GM23338 (cell line): ENCODE results near the gene EIF5A2. TPM values are rescaled to one million over a fixed set of nuclear protein-coding genes. Genes with fewer than 3 reads are reported as not detected.

ENCODE experiments used
- ATAC-seq: fragments of 200-7000 bp; cut with Tn5 transposase; 3 replicates; pipeline ENCODE4 v1.9.1; 2020
- DNase-seq: peaks from one replicate; pipeline ENCODE4 v3.0.0-alpha.2; 2015; ENCODE audit warnings: low spot score
- H2AFZ ChIP-seq: fragments of 200-600 bp; sonication (generic); 2 replicates; pipeline ENCODE4 v1.8.0; 2016; ENCODE audit warnings: antibody characterized with exemption, mild to moderate bottlenecking, moderate library complexity
- H3F3A ChIP-seq: fragments of 200-600 bp; sonication (generic); replicated peaks from 2 replicates; pipeline ENCODE4 v1.8.0; 2017; ENCODE audit warnings: antibody characterized with exemption, mixed run types, low read depth
- H3K27ac ChIP-seq: fragments of 200-600 bp; sonication (generic); 2 replicates; pipeline ENCODE4 v1.6.1; 2016; ENCODE audit warnings: low read depth
- H3K27me3 ChIP-seq: fragments of 200-600 bp; sonication (generic); 2 replicates; pipeline ENCODE4 v1.8.0; 2016; ENCODE audit warnings: mild to moderate bottlenecking, mixed run types, moderate library complexity; ENCODE audit not compliant: insufficient read depth
- H3K36me3 ChIP-seq: fragments of 200-600 bp; sonication (generic); 2 replicates; pipeline ENCODE4 v1.8.0; 2016; ENCODE audit warnings: mild to moderate bottlenecking; ENCODE audit not compliant: insufficient read depth
- H3K4me1 ChIP-seq: fragments of 200-600 bp; sonication (generic); 2 replicates; pipeline ENCODE4 v1.8.0; 2016; ENCODE audit warnings: mild to moderate bottlenecking, moderate library complexity; ENCODE audit not compliant: insufficient read depth
- H3K4me2 ChIP-seq: fragments of 200-600 bp; sonication (generic); 2 replicates; pipeline ENCODE4 v1.7.1; 2017; ENCODE audit warnings: mixed run types
- H3K4me3 ChIP-seq: fragments of 200-600 bp; sonication (generic); 2 replicates; pipeline ENCODE4 v1.6.1; 2016; ENCODE audit warnings: mixed run types
- H3K79me2 ChIP-seq: fragments of 200-600 bp; sonication (generic); replicated peaks from 2 replicates; pipeline ENCODE4 v1.8.0; 2017; ENCODE audit warnings: mild to moderate bottlenecking; ENCODE audit not compliant: insufficient read depth
- H3K9me2 ChIP-seq: fragments of 200-600 bp; sonication (generic); 2 replicates; pipeline ENCODE4 v1.8.0; 2017; ENCODE audit not compliant: insufficient read depth
- H4K20me1 ChIP-seq: fragments of 200-600 bp; sonication (generic); replicated peaks from 2 replicates; pipeline ENCODE4 v1.8.0; 2017; ENCODE audit warnings: mild to moderate bottlenecking; ENCODE audit not compliant: insufficient read depth
- H3K27ac Mint-ChIP-seq: 2 replicates; pipeline ENCODE4 v1.8.0; 2020; ENCODE audit warnings: inconsistent platforms, mild to moderate bottlenecking, moderate library complexity, mixed read lengths
- H3K27me3 Mint-ChIP-seq: 3 replicates; pipeline ENCODE4 v1.8.0; 2022; ENCODE audit warnings: low read depth, mild to moderate bottlenecking, moderate library complexity, mixed read lengths, inconsistent platforms; ENCODE audit not compliant: insufficient read depth, poor library complexity
- H3K36me3 Mint-ChIP-seq: 3 replicates; pipeline ENCODE4 v1.8.0; 2021; ENCODE audit warnings: low read depth, mild to moderate bottlenecking, inconsistent platforms, moderate library complexity, mixed read lengths
- H3K4me1 Mint-ChIP-seq: 3 replicates; pipeline ENCODE4 v1.8.0; 2020; ENCODE audit warnings: mild to moderate bottlenecking, inconsistent platforms, mixed read lengths
- H3K4me3 Mint-ChIP-seq: 3 replicates; pipeline ENCODE4 v1.8.0; 2021; ENCODE audit warnings: moderate library complexity, mild to moderate bottlenecking, inconsistent platforms, mixed read lengths
- H3K9me3 Mint-ChIP-seq: 3 replicates; pipeline ENCODE4 v1.8.0; 2020; ENCODE audit warnings: moderate library complexity, mild to moderate bottlenecking, inconsistent platforms, mixed read lengths
- CREB1 ChIP-seq: fragments of 250-450 bp; sonication (Bioruptor Pico); IDR thresholded peaks from 2 replicates; pipeline ENCODE4 v1.5.0; 2020; ENCODE audit warnings: low read depth, mild to moderate bottlenecking, moderate library complexity
- CTCF ChIP-seq, 2 experiments: fragments of 200-600 bp in 1 of 2; sonication (generic) in 1 of 2; conservative IDR thresholded peaks; 2 replicates each; pipeline versions ENCODE4 v1.5.1 to v1.6.1; 2016 to 2017; ENCODE audit warnings: antibody characterized with exemption in 2 of 2, low read depth in 2 of 2, mild to moderate bottlenecking in 2 of 2, moderate library complexity in 1 of 2
- ETS1 ChIP-seq: IDR thresholded peaks from 2 replicates; pipeline ENCODE4 v1.6.1; 2016; ENCODE audit warnings: antibody characterized with exemption
- EZH2 ChIP-seq: fragments of 200-600 bp; sonication (generic); IDR thresholded peaks from one replicate; pipeline ENCODE4 v1.8.0; 2017; ENCODE audit warnings: antibody characterized with exemption, mild to moderate bottlenecking, low read depth; ENCODE audit not compliant: unreplicated experiment
- EZH2phosphoT487 ChIP-seq: fragments of 200-600 bp; sonication (generic); IDR thresholded peaks from one replicate; pipeline ENCODE4 v1.8.1; 2018; ENCODE audit warnings: antibody characterized with exemption; ENCODE audit not compliant: unreplicated experiment
- JUNB ChIP-seq: IDR thresholded peaks from one replicate; pipeline ENCODE4 v1.6.1; 2016; ENCODE audit warnings: antibody characterized with exemption; ENCODE audit not compliant: unreplicated experiment
- NANOG ChIP-seq: IDR thresholded peaks from 2 replicates; pipeline ENCODE4 v1.6.1; 2016; ENCODE audit warnings: antibody characterized with exemption, borderline replicate concordance
- POLR2AphosphoS5 ChIP-seq: IDR thresholded peaks from 2 replicates; pipeline ENCODE4 v1.6.1; 2016; ENCODE audit warnings: antibody characterized with exemption, low read depth
- STAT1 ChIP-seq: IDR thresholded peaks from one replicate; pipeline ENCODE4 v1.6.1; 2016; ENCODE audit warnings: antibody characterized with exemption; ENCODE audit not compliant: unreplicated experiment
- ZNF114 ChIP-seq: fragments of 250-450 bp; sonication (Bioruptor Pico); IDR thresholded peaks from 2 replicates; pipeline ENCODE4 v1.5.0; 2020; ENCODE audit warnings: mild to moderate bottlenecking, moderate library complexity
- ZNF331 ChIP-seq: fragments of 250-450 bp; sonication (Bioruptor Pico); IDR thresholded peaks from 2 replicates; pipeline ENCODE4 v1.5.0; 2020; ENCODE audit warnings: low read depth, mild to moderate bottlenecking, moderate library complexity
- ZNF462 ChIP-seq: fragments of 250-450 bp; sonication (Bioruptor Pico); IDR thresholded peaks from 2 replicates; pipeline ENCODE4 v1.5.0; 2020; ENCODE audit warnings: mild to moderate bottlenecking, moderate library complexity
- polyA plus RNA-seq: library from polyadenylated mRNA; unstranded; fragments of >200 nt; fragmentation: Nextera tagmentation; extraction: Ambion mirVana; gene quantifications from 2 replicates; pipeline ENCODE4 v1.2.1, GENCODE V29; 2016
- total RNA-seq: library from RNA; depleted of rRNA; stranded (reverse); fragments of >200 nt; shearing (Covaris generic); gene quantifications from 2 replicates; pipeline ENCODE4 v1.2.3, GENCODE V29; 2014
- TF ChIP-seq, protein P1 (sequence below): IDR thresholded peaks from one replicate; pipeline ENCODE4 v1.6.1; 2018; ENCODE audit warnings: antibody characterized with exemption; ENCODE audit not compliant: unreplicated experiment

EIF5A2 gene
- total and polyA plus RNA-seq, 2 experiments from 2014 or later: 5.9 to 11.7 TPM

- H3K4me3 Mint-ChIP-seq: peak overlapping the region; percentile 93
- ATAC-seq: peak; percentile 8
These were observed 701 bp downstream of the EIF5A2 start for GRCh38 chr3:170907637-170908234.

More at GRCh38 chr3:170907637-170908234, 701 bp downstream of the EIF5A2 start:
- no peak overlapping the region for H3K27ac ChIP-seq
- TF ChIP-seq EZH2: no peak
- no peak for TF ChIP-seq ETS1
- no peak for TF ChIP-seq ZNF462 (CRISPR knock-in tag)
- no peak for TF ChIP-seq ZNF114 (CRISPR knock-in tag)
- TF ChIP-seq NANOG: no peak
- TF ChIP-seq EZH2phosphoT487: no peak
- no peak for TF ChIP-seq CREB1 (CRISPR knock-in tag)
- TF ChIP-seq POLR2AphosphoS5: no peak
- TF ChIP-seq ZNF331 (CRISPR knock-in tag): no peak
- TF ChIP-seq CTCF (conservative IDR thresholded peaks at IDR 0.05; ENCODE audit: low read depth in 2 of 2): no peak
- TF ChIP-seq STAT1: no peak
- TF ChIP-seq, protein P1, sequence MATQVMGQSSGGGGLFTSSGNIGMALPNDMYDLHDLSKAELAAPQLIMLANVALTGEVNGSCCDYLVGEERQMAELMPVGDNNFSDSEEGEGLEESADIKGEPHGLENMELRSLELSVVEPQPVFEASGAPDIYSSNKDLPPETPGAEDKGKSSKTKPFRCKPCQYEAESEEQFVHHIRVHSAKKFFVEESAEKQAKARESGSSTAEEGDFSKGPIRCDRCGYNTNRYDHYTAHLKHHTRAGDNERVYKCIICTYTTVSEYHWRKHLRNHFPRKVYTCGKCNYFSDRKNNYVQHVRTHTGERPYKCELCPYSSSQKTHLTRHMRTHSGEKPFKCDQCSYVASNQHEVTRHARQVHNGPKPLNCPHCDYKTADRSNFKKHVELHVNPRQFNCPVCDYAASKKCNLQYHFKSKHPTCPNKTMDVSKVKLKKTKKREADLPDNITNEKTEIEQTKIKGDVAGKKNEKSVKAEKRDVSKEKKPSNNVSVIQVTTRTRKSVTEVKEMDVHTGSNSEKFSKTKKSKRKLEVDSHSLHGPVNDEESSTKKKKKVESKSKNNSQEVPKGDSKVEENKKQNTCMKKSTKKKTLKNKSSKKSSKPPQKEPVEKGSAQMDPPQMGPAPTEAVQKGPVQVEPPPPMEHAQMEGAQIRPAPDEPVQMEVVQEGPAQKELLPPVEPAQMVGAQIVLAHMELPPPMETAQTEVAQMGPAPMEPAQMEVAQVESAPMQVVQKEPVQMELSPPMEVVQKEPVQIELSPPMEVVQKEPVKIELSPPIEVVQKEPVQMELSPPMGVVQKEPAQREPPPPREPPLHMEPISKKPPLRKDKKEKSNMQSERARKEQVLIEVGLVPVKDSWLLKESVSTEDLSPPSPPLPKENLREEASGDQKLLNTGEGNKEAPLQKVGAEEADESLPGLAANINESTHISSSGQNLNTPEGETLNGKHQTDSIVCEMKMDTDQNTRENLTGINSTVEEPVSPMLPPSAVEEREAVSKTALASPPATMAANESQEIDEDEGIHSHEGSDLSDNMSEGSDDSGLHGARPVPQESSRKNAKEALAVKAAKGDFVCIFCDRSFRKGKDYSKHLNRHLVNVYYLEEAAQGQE: no peak
- no peak for TF ChIP-seq JUNB
- H3K4me2 ChIP-seq: peak overlapping the region; percentile 97
- peaks cover 9% of the 10 kb centered on the region for H3K4me1 Mint-ChIP-seq
- peaks cover 8% of the 10 kb centered on the region for H3K4me1 ChIP-seq
- peaks cover 18% of the 10 kb centered on the region for H3K9me3 Mint-ChIP-seq
- no peaks in the 10 kb centered on the region; the same call in 1 of the 2 replicates for H4K20me1 ChIP-seq
- no peak for DNase-seq
- peaks cover 23% of the 10 kb centered on the region for H3K27me3 Mint-ChIP-seq
- peak overlapping the region; percentile 93; the same call in 1 of the 2 replicates for H2AFZ ChIP-seq
- H3K27ac Mint-ChIP-seq: no peak overlapping the region
- peaks cover 16% of the 10 kb centered on the region for H3K36me3 Mint-ChIP-seq
- peak overlapping the region; percentile 76 for H3K4me3 ChIP-seq
- no peaks in the 10 kb centered on the region; the same call in 1 of the 2 replicates for H3K36me3 ChIP-seq
- H3K79me2 ChIP-seq: no peaks in the 10 kb centered on the region
- no peaks in the 10 kb centered on the region for H3F3A ChIP-seq
- peaks cover 28% of the 10 kb centered on the region for H3K27me3 ChIP-seq
- H3K9me2 ChIP-seq: peaks cover 8% of the 10 kb centered on the region
